H9 (cell line): ENCODE data around the gene MAP2K3. TPM values are rescaled to one million over a fixed set of nuclear protein-coding genes. Genes with fewer than 3 reads are reported as not detected.

Source experiments
- DNase-seq: peaks from one replicate; pipeline ENCODE4 v3.0.0-alpha.2; 2017
- H2AFZ ChIP-seq: one replicate; pipeline ENCODE4 v1.6.1; 2013; ENCODE audit warnings: mild to moderate bottlenecking, low read length, control low read depth, moderate library complexity
- H2AK5ac ChIP-seq: 2 replicates; pipeline ENCODE4 v1.6.1; 2013; ENCODE audit warnings: low read length, control low read depth, mixed read lengths; ENCODE audit not compliant: insufficient read length
- H2BK120ac ChIP-seq: one replicate; pipeline ENCODE4 v1.6.1; 2013; ENCODE audit warnings: low read depth, mild to moderate bottlenecking, low read length, control low read depth, inconsistent platforms; ENCODE audit not compliant: poor library complexity, severe bottlenecking
- H2BK12ac ChIP-seq: 2 replicates; pipeline ENCODE4 v1.6.1; 2013; ENCODE audit warnings: low read length, control low read depth, mixed read lengths, low read depth; ENCODE audit not compliant: insufficient read length
- H2BK15ac ChIP-seq: 2 replicates; pipeline ENCODE4 v1.6.1; 2013; ENCODE audit warnings: low read depth, low read length, control low read depth
- H2BK20ac ChIP-seq: one replicate; pipeline ENCODE4 v1.6.1; 2013; ENCODE audit warnings: low read depth, mild to moderate bottlenecking, low read length, control low read depth, inconsistent platforms; ENCODE audit not compliant: poor library complexity, severe bottlenecking
- H2BK5ac ChIP-seq: 2 replicates; pipeline ENCODE4 v1.6.1; 2013; ENCODE audit warnings: low read length, control low read depth, mixed read lengths; ENCODE audit not compliant: insufficient read length
- H3K14ac ChIP-seq: 2 replicates; pipeline ENCODE4 v1.6.1; 2013; ENCODE audit warnings: low read length, control low read depth; ENCODE audit not compliant: insufficient read depth
- H3K18ac ChIP-seq: 2 replicates; pipeline ENCODE4 v1.6.1; 2013; ENCODE audit warnings: low read depth, mild to moderate bottlenecking, mixed read lengths, low read length, control low read depth; ENCODE audit not compliant: insufficient read length
- H3K23ac ChIP-seq: 2 replicates; pipeline ENCODE4 v1.6.1; 2013; ENCODE audit warnings: low read length, control low read depth, mixed read lengths, low read depth; ENCODE audit not compliant: insufficient read length
- H3K23me2 ChIP-seq: 2 replicates; pipeline ENCODE4 v1.6.1; 2013; ENCODE audit warnings: low read depth, mild to moderate bottlenecking, mixed read lengths, low read length, control low read depth; ENCODE audit not compliant: insufficient read length, poor library complexity, severe bottlenecking
- H3K27ac ChIP-seq: 2 replicates; pipeline ENCODE4 v1.5.1; 2013; ENCODE audit warnings: low read length, control low read depth, mixed read lengths, low read depth; ENCODE audit not compliant: insufficient read length
- H3K27me3 ChIP-seq: 2 replicates; pipeline ENCODE4 v1.6.1; 2013; ENCODE audit warnings: low read length, control low read depth, inconsistent platforms; ENCODE audit not compliant: insufficient read depth
- H3K4ac ChIP-seq: 2 replicates; pipeline ENCODE4 v1.6.1; 2013; ENCODE audit warnings: low read depth, mild to moderate bottlenecking, control low read depth, inconsistent platforms, low read length, moderate library complexity
- H3K4me1 ChIP-seq: 2 replicates; pipeline ENCODE4 v1.6.1; 2013; ENCODE audit warnings: low read length, control low read depth, inconsistent platforms; ENCODE audit not compliant: insufficient read depth
- H3K4me2 ChIP-seq: 2 replicates; pipeline ENCODE4 v1.6.1; 2013; ENCODE audit warnings: low read length, control low read depth, mixed read lengths; ENCODE audit not compliant: insufficient read length, insufficient read depth
- H3K56ac ChIP-seq: 2 replicates; pipeline ENCODE4 v1.6.1; 2013; ENCODE audit warnings: low read depth, mild to moderate bottlenecking, mixed read lengths, low read length, control low read depth; ENCODE audit not compliant: insufficient read length
- H3K79me1 ChIP-seq: 2 replicates; pipeline ENCODE4 v1.6.1; 2013; ENCODE audit warnings: low read depth, mild to moderate bottlenecking, moderate library complexity, low read length, control low read depth, inconsistent platforms; ENCODE audit not compliant: insufficient read depth, poor library complexity, severe bottlenecking
- H3K79me2 ChIP-seq: 2 replicates; pipeline ENCODE4 v1.6.1; 2013; ENCODE audit warnings: low read length, control low read depth, inconsistent platforms; ENCODE audit not compliant: insufficient read depth
- H3K9ac ChIP-seq: 2 replicates; pipeline ENCODE4 v1.6.1; 2013; ENCODE audit warnings: low read length, control low read depth, mixed read lengths; ENCODE audit not compliant: insufficient read length; ENCODE audit errors: extremely low read depth
- H3K9me3 ChIP-seq: one replicate; pipeline ENCODE4 v1.6.1; 2013; ENCODE audit warnings: low read depth, low read length, inconsistent platforms; ENCODE audit not compliant: control insufficient read depth
- H3T11ph ChIP-seq: one replicate; pipeline ENCODE4 v1.6.1; 2013; ENCODE audit warnings: mild to moderate bottlenecking, low read length, control low read depth, inconsistent platforms
- H4K20me1 ChIP-seq: one replicate; pipeline ENCODE4 v1.6.1; 2013; ENCODE audit not compliant: control insufficient read depth, insufficient read length, insufficient read depth
- H4K5ac ChIP-seq: 2 replicates; pipeline ENCODE4 v1.6.1; 2013; ENCODE audit warnings: low read depth, mild to moderate bottlenecking, mixed read lengths, low read length, control low read depth; ENCODE audit not compliant: insufficient read length
- H4K8ac ChIP-seq: replicated peaks from 2 replicates; pipeline ENCODE4 v1.6.1; 2013; ENCODE audit warnings: low read length, control low read depth, mixed read lengths, low read depth; ENCODE audit not compliant: insufficient read length
- H4K91ac ChIP-seq: 2 replicates; pipeline ENCODE4 v1.6.1; 2013; ENCODE audit warnings: low read depth, mild to moderate bottlenecking, moderate library complexity, mixed read lengths, low read length, control low read depth; ENCODE audit not compliant: insufficient read length
- H3K27ac Mint-ChIP-seq, 3 experiments: 2 replicates in 2 of 3; 3 replicates in 1 of 3; pipeline ENCODE4 v1.8.0; 2020 to 2021; ENCODE audit warnings: mixed read lengths in 3 of 3, mild to moderate bottlenecking in 1 of 3, moderate library complexity in 1 of 3
- H3K27me3 Mint-ChIP-seq: 2 replicates; pipeline ENCODE4 v1.8.0; 2021; ENCODE audit warnings: low read depth, mild to moderate bottlenecking, moderate library complexity, mixed read lengths
- H3K36me3 Mint-ChIP-seq, 3 experiments: 2 replicates in 2 of 3; 3 replicates in 1 of 3; pipeline ENCODE4 v1.8.0; 2020 to 2021; ENCODE audit warnings: low read depth in 3 of 3, mixed read lengths in 3 of 3; ENCODE audit not compliant: insufficient read depth in 1 of 3
- H3K4me1 Mint-ChIP-seq, 2 experiments: 2 replicates each; pipeline ENCODE4 v1.8.0; 2020; ENCODE audit warnings: mixed read lengths in 2 of 2
- H3K4me3 Mint-ChIP-seq, 2 experiments: 2 replicates in 1 of 2; 3 replicates in 1 of 2; pipeline ENCODE4 v1.8.0; 2020 to 2021; ENCODE audit warnings: mild to moderate bottlenecking in 2 of 2, mixed read lengths in 2 of 2, moderate library complexity in 1 of 2
- H3K9me3 Mint-ChIP-seq, 2 experiments: 2 replicates in 1 of 2; 3 replicates in 1 of 2; pipeline ENCODE4 v1.8.0; 2020; ENCODE audit warnings: mild to moderate bottlenecking in 2 of 2, mixed read lengths in 2 of 2, moderate library complexity in 1 of 2
- WGBS: extraction: QIAGEN DNeasy Blood & Tissue Kit; methylation state at CpG from one replicate; pipeline ENCODE4 v1.1.7; 2013; ENCODE audit warnings: missing lambda C conversion rate, low lambda C conversion rate, mixed read lengths; ENCODE audit not compliant: insufficient read length; ENCODE audit errors: extremely low coverage; 5-methylcytosine and 5-hydroxymethylcytosine counted together
- total RNA-seq: library from RNA; stranded (reverse); gene quantifications from 2 replicates; pipeline ENCODE4 v1.2.1, GENCODE V29; 2021
- TF ChIP-seq, protein P1 (sequence below): fragments of 200-600 bp; sonication (generic); conservative IDR thresholded peaks from 3 replicates; pipeline ENCODE4 v1.8.0; 2021; ENCODE audit warnings: antibody characterized with exemption, mild to moderate bottlenecking

The MAP2K3 gene
- total RNA-seq, 1 experiment from 2014 or later: 26.1 TPM

DNA sequence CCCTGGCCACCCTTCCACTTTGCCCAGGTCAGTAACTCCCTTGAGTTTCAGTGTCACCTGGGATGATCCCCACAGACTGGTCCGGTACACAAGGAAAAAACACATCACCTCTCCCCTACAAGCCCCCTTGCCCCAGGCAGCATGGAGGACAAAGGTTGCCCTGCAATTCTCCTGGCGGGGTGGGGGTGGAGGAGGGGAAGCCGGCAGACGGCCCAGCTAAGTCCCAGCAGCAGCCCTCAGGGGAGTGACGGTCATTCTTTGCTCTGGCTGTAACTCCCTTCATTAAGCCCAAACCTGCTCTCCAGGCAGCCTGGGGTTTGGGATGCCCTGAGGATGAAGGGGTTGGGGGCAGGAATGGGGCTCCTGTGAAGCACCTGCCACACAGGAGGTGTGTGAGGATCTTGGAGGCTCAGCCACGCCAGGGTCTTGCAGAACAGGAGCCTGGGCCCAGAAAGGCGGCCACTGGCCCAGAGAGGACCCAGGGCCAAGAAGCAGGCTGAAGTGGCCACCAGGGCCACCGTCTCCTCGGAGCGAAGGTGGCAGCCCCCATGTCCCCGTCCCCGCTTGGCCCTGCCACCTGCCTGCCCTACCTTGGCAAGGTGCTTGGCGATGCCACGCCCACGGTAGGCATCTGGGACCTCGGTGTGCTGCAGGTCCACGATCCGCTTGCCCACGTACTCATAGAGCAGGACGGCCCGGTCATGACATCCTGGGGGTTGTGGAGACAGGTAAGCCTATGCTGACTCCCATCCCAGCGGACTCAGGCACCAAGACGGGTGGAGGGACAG lies 40.8 kb upstream of the MAP2K3 start:
- no peaks in the 10 kb centered on the region for H3K27me3 Mint-ChIP-seq
- no peaks in the 10 kb centered on the region for H4K20me1 ChIP-seq
- H3K56ac ChIP-seq: no peak overlapping the region
- H3K79me2 ChIP-seq: no peaks in the 10 kb centered on the region
- H3K27me3 ChIP-seq: no peaks in the 10 kb centered on the region; the same call in 1 of the 2 replicates
- 0 out of 7 replicates have a peak overlapping the region, but pooled peaks of 1 of the 3 experiments have one; percentile 23 for H3K27ac Mint-ChIP-seq
- peaks cover 15 to 41% of the 10 kb centered on the region in 2 experiments for H3K4me1 Mint-ChIP-seq
- no peaks in the 10 kb centered on the region; the same call in 1 of the 2 replicates for H3K4me1 ChIP-seq
- TF ChIP-seq, protein P1, sequence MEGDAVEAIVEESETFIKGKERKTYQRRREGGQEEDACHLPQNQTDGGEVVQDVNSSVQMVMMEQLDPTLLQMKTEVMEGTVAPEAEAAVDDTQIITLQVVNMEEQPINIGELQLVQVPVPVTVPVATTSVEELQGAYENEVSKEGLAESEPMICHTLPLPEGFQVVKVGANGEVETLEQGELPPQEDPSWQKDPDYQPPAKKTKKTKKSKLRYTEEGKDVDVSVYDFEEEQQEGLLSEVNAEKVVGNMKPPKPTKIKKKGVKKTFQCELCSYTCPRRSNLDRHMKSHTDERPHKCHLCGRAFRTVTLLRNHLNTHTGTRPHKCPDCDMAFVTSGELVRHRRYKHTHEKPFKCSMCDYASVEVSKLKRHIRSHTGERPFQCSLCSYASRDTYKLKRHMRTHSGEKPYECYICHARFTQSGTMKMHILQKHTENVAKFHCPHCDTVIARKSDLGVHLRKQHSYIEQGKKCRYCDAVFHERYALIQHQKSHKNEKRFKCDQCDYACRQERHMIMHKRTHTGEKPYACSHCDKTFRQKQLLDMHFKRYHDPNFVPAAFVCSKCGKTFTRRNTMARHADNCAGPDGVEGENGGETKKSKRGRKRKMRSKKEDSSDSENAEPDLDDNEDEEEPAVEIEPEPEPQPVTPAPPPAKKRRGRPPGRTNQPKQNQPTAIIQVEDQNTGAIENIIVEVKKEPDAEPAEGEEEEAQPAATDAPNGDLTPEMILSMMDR: no peak
- H3K14ac ChIP-seq: no peak overlapping the region
- H3K27ac ChIP-seq: no peak overlapping the region
- no peak overlapping the region for H3K23ac ChIP-seq
- no peak overlapping the region for H2AFZ ChIP-seq
- H4K5ac ChIP-seq: no peak overlapping the region
- no CpG with 5 or more reads among the region's 23 CpGs for WGBS
- H2BK20ac ChIP-seq: no peak overlapping the region
- no peaks in the 10 kb centered on the region for H3K23me2 ChIP-seq
- no peaks in the 10 kb centered on the region for H3K36me3 Mint-ChIP-seq
- no peaks in the 10 kb centered on the region for H3K79me1 ChIP-seq
- H4K8ac ChIP-seq: no peak overlapping the region
- H3K9me3 ChIP-seq: no peaks in the 10 kb centered on the region
- H3K4ac ChIP-seq: no peak overlapping the region
- no peak for DNase-seq
- H3T11ph ChIP-seq: no peak overlapping the region
- no peak overlapping the region for H2BK15ac ChIP-seq
- H2BK120ac ChIP-seq: no peak overlapping the region
- no peak overlapping the region for H3K4me2 ChIP-seq
- H4K91ac ChIP-seq: no peak overlapping the region
- no peak overlapping the region for H2BK12ac ChIP-seq
- H2BK5ac ChIP-seq: no peak overlapping the region
- H2AK5ac ChIP-seq: no peak overlapping the region
- no peak overlapping the region for H3K4me3 Mint-ChIP-seq
- no peaks in the 10 kb centered on the region for H3K9me3 Mint-ChIP-seq
- H3K9ac ChIP-seq: no peak overlapping the region
- H3K18ac ChIP-seq: no peak overlapping the region
